Measurements from ENCODE around the gene GAD2. TPM values are rescaled to one million over a fixed set of nuclear protein-coding genes. Genes with fewer than 3 reads are reported as not detected.

GAD2 gene
- total RNA-seq, 2 donors from 2014 or later = 0.15 TPM; not detected in 1

DNA sequence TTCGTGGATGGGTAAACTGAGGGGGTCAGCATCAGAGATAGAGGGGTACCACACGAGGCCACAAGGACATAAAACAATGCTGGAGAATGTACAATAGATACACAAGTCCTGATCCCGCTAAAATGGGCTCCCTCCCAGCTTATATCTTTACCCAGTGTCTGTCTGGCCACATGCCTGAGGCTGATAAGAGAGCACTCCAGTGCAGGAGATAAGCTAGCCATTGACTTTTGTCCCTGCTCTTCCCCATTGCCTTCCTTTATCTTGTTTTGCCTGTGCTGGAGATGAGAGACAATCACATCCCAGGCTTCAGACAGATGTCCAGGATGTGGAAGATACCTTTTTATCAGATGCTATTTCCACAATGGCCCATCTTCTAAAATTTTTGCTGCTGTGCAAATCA lies 6.0 kb downstream of the GAD2 start:
- Mint-ChIP-seq H3K4me1 (peaks cover 19% of the 10 kb centered on the region), H3K4me3 (no peak overlapping the region), H3K9me3 (no peaks in the 10 kb centered on the region), H3K27ac (no peak overlapping the region), H3K36me3 (ENCODE audit: low read depth) (no peaks in the 10 kb centered on the region), H3K27me3 (ENCODE audit: insufficient read depth) (peaks cover 5% of the 10 kb centered on the region)
- no peak overlapping the region for H3K27ac ChIP-seq (ENCODE audit: low read depth, low read length)
- H3K9me3 ChIP-seq (ENCODE audit: control insufficient read depth, low read length) = no peaks in the 10 kb centered on the region
- TF ChIP-seq, protein P1, sequence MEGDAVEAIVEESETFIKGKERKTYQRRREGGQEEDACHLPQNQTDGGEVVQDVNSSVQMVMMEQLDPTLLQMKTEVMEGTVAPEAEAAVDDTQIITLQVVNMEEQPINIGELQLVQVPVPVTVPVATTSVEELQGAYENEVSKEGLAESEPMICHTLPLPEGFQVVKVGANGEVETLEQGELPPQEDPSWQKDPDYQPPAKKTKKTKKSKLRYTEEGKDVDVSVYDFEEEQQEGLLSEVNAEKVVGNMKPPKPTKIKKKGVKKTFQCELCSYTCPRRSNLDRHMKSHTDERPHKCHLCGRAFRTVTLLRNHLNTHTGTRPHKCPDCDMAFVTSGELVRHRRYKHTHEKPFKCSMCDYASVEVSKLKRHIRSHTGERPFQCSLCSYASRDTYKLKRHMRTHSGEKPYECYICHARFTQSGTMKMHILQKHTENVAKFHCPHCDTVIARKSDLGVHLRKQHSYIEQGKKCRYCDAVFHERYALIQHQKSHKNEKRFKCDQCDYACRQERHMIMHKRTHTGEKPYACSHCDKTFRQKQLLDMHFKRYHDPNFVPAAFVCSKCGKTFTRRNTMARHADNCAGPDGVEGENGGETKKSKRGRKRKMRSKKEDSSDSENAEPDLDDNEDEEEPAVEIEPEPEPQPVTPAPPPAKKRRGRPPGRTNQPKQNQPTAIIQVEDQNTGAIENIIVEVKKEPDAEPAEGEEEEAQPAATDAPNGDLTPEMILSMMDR (conservative IDR thresholded peaks at IDR 0.05) = no peak
- DNase-seq = peak; percentile 46
- 80 to 86% methylated on average over 3 of the region's 3 CpGs for WGBS, 2 experiments (ENCODE audit: insufficient coverage in 1 of 2, insufficient read length in 1 of 2)
- H3K9ac ChIP-seq (ENCODE audit: extremely low read depth, low read length, poor library complexity, severe bottlenecking) = no peak overlapping the region
- H3K36me3 ChIP-seq (ENCODE audit: control insufficient read depth, insufficient read depth, low read length) = no peaks in the 10 kb centered on the region
- H3K27me3 ChIP-seq (ENCODE audit: control insufficient read depth, insufficient read depth, low read length, poor library complexity, severe bottlenecking) = peaks cover 38% of the 10 kb centered on the region
- peaks cover 22% of the 10 kb centered on the region for H3K4me1 ChIP-seq (ENCODE audit: control insufficient read depth, insufficient read depth, low read length)
- H3K4me3 ChIP-seq (ENCODE audit: low read length) = no peak overlapping the region

GRCh38 chr10:26225322-26225721 lies 8.7 kb downstream of the GAD2 start:
- no peak overlapping the region for H3K27ac Mint-ChIP-seq
- H3K27me3 Mint-ChIP-seq (ENCODE audit: insufficient read depth) = peaks cover 8% of the 10 kb centered on the region
- H3K9me3 ChIP-seq (ENCODE audit: control insufficient read depth, low read length) = no peaks in the 10 kb centered on the region
- no peaks in the 10 kb centered on the region for H3K36me3 ChIP-seq (ENCODE audit: control insufficient read depth, insufficient read depth, low read length)
- no peak overlapping the region for H3K27ac ChIP-seq (ENCODE audit: low read depth, low read length)
- no peak overlapping the region for H3K4me3 ChIP-seq (ENCODE audit: low read length)
- TF ChIP-seq, protein P1 (conservative IDR thresholded peaks at IDR 0.05) = no peak
- H3K27me3 ChIP-seq (ENCODE audit: control insufficient read depth, insufficient read depth, low read length, poor library complexity, severe bottlenecking) = peaks cover 11% of the 10 kb centered on the region
- H3K9ac ChIP-seq (ENCODE audit: extremely low read depth, low read length, poor library complexity, severe bottlenecking) = no peak overlapping the region
- H3K4me3 Mint-ChIP-seq = no peak overlapping the region
- 83 to 90% methylated on average over 4 of the region's 4 CpGs for WGBS, 2 experiments (ENCODE audit: insufficient coverage in 1 of 2, insufficient read length in 1 of 2)
- H3K4me1 Mint-ChIP-seq = peaks cover 19% of the 10 kb centered on the region
- peaks cover 22% of the 10 kb centered on the region for H3K4me1 ChIP-seq (ENCODE audit: control insufficient read depth, insufficient read depth, low read length)
- H3K36me3 Mint-ChIP-seq (ENCODE audit: low read depth) = no peaks in the 10 kb centered on the region
- H3K9me3 Mint-ChIP-seq = no peaks in the 10 kb centered on the region
- no peak for DNase-seq

DNA sequence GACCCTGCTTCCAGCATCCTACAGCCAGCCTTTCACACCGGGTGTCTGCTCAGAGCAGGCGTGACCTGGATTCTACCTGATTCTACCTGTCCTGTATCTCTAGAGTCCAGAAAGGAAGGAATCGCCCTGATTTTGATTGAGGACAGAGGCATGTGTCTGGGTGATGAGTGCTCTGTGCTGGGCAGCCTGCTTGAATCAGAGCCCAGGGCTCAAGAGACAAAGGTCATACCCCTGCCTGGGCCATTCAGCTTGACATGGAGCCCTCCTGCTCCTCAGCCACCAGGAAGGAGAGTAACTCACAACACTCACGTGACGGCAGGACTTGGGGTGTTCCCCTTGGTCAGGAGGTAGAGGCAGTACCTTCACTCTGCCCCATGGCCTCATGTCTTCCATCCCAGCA lies 11.2 kb downstream of the GAD2 start:
- H3K27ac ChIP-seq (ENCODE audit: low read depth, low read length) = no peak overlapping the region
- H3K36me3 ChIP-seq (ENCODE audit: control insufficient read depth, insufficient read depth, low read length) = no peaks in the 10 kb centered on the region
- H3K4me1 ChIP-seq (ENCODE audit: control insufficient read depth, insufficient read depth, low read length) = peaks cover 12% of the 10 kb centered on the region
- no peak for DNase-seq
- no peak overlapping the region for H3K4me3 ChIP-seq (ENCODE audit: low read length)
- peaks cover 8% of the 10 kb centered on the region for H3K27me3 Mint-ChIP-seq (ENCODE audit: insufficient read depth)
- H3K36me3 Mint-ChIP-seq (ENCODE audit: low read depth) = no peaks in the 10 kb centered on the region
- no peaks in the 10 kb centered on the region for H3K27me3 ChIP-seq (ENCODE audit: control insufficient read depth, insufficient read depth, low read length, poor library complexity, severe bottlenecking)
- no peak overlapping the region for H3K4me3 Mint-ChIP-seq
- no peak overlapping the region for H3K27ac Mint-ChIP-seq
- TF ChIP-seq, protein P1 (conservative IDR thresholded peaks at IDR 0.05) = no peak
- H3K9ac ChIP-seq (ENCODE audit: extremely low read depth, low read length, poor library complexity, severe bottlenecking) = no peak overlapping the region
- no peaks in the 10 kb centered on the region for H3K9me3 ChIP-seq (ENCODE audit: control insufficient read depth, low read length)
- H3K4me1 Mint-ChIP-seq = peaks cover 9% of the 10 kb centered on the region
- WGBS, 2 experiments (ENCODE audit: insufficient coverage in 1 of 2, insufficient read length in 1 of 2) = 92 to 94% methylated on average over 4 to 5 of the region's 5 CpGs
- H3K9me3 Mint-ChIP-seq = no peaks in the 10 kb centered on the region

Data from endodermal cell (in vitro differentiated cells).